ENCODE results near the gene RGS7.
"Not testable (repeated sequence)": the region's sequence is repeated elsewhere in the genome, so short reads cannot be mapped to it uniquely, and the experiment has no call there.

The RGS7 gene

DNA sequence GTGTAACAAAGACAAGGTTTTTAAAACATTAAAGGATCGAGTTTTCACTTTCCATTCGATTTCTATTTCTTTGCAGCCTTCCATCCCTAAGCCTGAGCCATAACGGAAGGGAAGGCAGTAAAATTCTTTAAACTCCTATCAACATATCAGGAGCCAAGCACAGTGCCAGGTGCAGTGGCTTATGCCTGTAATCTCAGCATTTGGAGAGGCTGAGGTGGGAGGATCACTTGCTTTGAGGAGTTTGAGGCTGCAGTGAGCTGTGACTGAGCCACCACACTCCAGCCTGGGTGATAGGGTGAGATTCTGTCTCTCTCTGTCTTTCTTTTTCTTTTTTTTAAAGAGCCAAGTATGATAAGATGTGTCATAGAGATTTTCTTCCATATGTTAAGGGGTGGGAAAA lies 527.5 kb downstream of the RGS7 start:
- DNase-seq (ENCODE audit: low spot score), result no peak

DNA sequence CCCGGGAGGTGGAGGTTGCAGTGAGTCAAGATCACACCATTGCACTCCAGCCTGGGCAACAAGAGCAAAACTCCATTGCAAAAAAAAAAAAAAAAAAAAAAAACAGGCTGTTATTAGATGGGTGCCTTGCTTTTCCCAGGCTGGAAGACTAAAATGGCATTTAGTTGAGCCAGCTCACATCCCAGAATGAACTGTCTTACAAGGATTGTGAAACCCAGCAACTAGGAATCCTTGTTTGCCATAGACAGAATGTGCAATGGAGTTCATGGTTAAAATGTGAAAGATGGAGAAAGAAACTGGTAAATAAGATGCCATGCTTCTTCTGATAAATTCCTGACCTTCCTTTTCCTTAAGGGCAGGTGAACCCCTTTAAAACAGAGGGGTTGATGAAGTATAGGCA lies 529.2 kb downstream of the RGS7 start:
- DNase-seq (ENCODE audit: low spot score), result no peak

DNA sequence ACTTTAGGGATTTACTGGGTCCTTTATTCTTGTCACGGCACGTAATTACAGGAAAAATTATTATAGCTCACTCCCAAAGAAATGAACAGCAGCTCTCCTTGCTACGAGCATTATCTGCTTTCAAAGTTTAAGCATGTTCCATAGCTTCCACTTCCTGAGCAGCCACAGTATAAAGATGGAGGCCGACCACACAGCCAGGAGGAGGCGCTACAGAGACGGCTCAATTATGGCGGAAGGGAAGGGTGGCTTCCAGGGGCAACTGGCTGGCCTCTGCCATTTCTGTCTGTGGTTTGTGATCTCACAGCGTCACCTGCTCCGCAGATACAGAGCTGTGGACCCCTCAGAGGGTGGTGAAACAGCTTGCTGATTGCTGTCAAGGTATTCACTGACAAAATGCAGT lies 532.8 kb downstream of the RGS7 start:
- no peak for DNase-seq (ENCODE audit: low spot score)

DNA sequence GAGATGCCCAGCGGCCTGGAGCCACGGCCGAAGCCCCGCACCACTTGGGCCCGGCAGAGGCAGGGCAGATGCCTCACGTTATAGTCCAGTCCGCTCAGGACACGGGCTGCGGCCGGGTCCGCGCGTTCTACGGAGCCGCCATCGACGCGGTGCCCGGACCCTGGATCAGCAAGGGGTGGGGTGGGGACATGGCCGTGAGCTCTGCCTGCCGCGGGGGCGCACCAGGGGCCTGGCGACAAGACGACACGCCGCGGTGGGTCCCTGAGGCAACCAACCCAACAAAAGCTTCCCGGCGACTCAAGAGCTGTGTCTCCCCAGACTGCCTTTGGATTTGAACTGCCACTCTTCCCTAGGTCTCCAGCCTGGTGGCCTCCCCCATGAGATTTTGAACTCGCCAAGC lies 533.6 kb downstream of the RGS7 start:
- no peak for DNase-seq (ENCODE audit: low spot score)

DNA sequence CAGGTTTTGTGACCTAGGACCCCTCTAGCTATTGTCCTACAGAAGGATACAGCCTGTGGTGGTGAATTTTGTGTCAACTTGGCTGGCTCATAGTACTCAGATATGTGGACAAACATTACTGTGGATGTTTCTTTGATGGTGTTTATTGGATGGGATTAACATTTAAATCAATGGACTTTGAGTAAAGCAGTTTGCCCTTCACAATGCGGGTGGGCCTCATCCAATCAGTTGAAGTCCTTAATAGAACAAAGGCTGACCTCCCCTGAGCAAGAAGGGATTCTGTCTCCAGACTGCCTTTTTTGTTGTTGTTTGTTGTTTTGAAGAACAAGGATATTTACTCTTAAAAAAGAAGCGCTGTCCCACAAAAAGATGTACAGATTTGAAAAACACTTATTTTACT lies 535.1 kb downstream of the RGS7 start:
- no peak for DNase-seq (ENCODE audit: low spot score)

DNA sequence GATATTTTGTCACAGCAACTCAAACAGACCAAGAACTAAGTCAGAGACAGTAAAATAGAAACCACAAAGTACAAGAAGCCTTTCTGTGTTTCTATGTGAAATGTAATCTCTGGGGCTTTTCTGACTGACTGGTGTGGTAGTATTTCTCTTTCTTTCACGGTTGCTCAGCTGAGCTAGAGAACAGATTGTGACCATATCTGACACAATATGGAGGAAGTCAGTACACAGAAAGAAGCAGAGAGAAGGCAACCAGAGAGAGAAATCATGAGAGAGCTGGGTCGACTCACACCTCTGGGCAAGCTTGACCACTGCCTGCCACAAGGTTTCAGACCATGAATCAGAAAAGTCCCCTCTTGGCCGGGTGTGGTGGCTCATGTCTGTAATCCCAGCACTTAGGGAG lies 536.2 kb downstream of the RGS7 start:
- DNase-seq (ENCODE audit: low spot score), result no peak

DNA sequence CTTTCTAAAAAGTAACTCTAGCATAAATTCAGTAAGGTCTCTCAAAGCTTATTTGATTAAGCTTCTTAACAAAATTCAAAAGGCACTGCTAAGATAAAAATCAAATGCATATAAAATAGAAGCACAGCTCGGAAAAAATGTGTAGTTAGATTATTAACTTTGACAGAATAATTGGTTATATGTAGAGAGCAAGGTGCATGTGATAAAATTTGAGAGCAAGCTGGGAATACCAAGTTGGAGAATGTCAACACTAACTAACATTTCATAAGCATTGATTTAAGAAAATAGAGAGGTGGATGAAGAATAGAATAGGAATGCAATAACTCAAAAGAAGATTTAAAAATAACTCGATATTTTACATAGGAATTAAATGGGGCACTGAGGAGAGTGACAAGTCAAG lies 540.5 kb downstream of the RGS7 start:
- DNase-seq (ENCODE audit: low spot score), result no peak

DNA sequence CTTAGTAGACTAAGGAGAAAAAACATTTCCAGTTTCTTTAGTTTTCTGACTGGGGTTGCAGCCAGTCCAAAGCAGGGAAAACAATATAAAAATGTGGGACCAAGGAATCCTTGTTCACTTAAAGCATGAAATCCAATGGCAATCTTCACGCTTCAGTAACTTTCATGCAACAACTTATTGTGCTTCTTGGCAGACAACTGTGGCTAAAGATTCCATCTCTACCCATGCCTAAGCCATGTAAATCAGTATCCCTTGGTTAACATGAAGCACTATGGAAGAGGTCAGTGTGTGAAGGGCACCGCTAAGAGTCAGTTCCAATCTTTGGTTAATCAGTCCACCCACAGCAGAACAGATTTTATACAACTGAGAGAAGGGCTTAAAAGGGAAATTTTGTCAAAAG lies 543.3 kb downstream of the RGS7 start:
- no peak for DNase-seq (ENCODE audit: low spot score)

DNA sequence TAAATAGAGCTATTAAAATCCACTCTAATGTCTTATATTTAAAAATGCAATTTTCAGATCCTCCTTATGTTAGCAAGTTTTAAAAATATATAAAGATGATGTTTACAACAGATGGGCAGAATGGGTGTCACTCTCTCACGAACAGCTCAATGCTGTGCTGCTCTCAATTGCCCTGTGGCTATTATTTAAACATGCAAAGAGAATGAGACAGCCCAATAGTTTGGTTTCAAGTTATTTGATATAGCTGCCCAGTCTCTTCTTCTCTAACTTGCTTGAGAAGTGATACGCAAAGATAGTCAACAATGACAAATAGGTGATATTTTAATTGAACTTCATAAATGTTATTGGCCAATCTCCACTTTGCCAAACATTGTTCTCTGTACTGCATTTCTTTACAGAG lies 545.7 kb downstream of the RGS7 start:
- no peak for DNase-seq (ENCODE audit: low spot score)

DNA sequence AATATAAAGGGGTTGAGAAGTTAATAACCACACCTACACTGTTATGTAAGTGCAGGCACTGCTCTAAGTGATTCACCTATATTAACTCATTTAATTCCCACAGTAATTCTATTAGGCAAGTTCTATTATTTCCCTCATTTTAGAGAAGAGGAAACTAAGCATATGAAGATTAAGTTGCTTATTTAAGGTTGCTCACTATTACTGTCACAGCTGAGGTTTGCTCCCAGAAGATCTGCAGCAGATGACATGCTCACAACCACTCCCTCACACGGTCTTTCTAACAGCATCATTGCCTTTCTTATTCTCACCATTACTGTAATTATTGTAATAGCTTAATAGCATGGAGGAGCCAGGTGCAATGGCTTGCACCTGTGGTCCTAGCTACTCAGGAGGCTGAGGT lies 548.6 kb downstream of the RGS7 start:
- DNase-seq (ENCODE audit: low spot score), result no peak

DNA sequence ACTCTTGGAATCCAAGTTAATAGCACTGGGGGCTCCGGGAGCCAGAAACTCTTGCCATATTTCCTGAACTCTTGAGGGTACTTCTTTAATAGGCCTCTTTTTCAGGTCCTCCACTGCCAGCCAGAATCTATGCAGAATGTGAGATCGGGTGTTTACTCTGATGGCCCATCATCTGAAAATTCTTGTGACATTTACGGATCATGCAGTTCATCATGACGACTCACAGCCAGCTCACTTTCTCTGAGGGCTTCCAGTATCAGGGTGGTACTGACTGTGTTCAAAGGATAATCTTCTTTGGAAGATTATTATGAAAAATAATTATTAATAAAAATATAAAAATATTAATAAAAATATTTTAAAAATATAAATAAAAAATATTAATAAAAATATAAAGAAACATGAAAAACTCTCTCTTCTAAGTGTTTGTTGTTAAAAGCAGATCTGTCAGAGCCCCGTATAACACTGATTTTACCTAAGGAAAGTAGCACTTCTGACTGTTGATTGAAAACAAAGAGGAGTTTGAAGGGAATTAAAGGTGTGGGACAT lies 550.7 kb downstream of the RGS7 start:
- no peak for DNase-seq (ENCODE audit: low spot score)

DNA sequence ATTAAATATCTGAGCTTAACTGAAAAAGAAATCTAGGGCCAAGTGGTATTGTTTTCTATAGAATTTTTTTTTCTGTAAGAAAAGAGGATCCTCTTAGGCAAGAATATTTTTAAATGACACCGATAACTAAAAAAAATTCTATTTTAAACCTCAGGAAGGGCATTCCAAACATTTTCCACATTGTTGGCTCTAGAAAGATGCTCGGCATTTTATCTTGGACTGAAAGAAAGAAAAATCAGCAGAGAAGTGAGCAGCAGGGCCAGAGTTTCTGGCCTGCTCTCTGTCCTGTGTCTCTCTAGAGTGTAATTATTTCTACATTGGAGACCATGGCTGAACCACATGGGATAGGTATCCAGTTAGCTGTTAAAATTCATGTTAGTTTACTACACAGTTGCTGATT lies 552.5 kb downstream of the RGS7 start:
- DNase-seq (ENCODE audit: low spot score), result no peak

DNA sequence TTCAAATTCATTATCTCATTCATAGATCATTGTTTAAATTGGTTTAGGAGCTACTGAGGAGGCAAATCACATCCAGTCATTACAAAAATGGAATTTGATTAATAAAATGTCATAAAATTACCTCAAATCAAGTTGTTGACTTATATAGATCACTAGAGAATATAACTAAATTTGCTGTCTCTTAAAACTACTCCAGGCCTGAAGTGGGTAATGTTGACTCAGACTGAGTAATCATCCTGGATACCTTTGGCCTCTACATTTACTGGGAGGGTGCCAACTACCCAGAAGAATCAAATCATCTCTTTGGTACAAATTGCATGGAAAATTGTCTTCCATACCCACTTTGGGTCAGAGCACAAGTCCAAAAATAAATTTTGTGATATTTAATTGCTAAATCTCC lies 553.9 kb downstream of the RGS7 start:
- DNase-seq (ENCODE audit: low spot score), result no peak

DNA sequence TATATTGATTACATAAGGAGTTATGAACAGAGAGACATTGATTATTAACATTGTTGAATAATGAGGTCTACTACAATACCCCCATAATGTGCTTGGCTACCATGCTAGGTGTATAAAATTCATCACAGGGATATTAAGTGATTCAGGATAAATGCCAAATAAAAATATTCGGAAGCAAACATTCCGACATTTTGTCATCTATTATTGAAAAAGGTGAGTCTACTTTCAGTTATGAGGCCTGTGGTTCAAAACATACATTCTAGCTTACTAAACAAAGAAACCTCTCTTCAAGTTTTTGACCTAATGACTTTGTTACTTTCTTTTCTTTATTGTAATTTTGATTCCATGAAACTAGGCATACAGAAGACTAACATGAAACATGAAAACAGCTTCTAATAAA lies 554.7 kb downstream of the RGS7 start:
- DNase-seq (ENCODE audit: low spot score), result no peak

DNA sequence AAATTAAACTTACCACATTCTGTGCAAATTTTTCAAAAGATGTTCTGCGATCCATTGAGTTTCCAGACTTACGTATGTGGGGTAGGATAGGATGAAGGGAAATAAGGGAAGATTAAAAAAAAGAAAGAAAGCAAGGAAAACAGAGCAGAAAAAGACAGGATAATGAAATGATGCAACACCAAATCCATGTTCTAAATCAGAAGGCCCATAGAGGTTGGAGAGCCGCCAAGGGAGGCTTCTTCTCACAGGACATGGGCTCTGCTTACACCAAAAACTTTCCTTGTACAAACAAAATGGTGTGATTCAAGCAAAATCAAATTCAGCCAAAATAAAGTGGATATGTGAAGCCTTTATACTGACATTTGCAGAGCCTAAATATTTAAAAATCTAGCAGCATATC lies 555.6 kb downstream of the RGS7 start:
- DNase-seq (ENCODE audit: low spot score), result no peak

DNA sequence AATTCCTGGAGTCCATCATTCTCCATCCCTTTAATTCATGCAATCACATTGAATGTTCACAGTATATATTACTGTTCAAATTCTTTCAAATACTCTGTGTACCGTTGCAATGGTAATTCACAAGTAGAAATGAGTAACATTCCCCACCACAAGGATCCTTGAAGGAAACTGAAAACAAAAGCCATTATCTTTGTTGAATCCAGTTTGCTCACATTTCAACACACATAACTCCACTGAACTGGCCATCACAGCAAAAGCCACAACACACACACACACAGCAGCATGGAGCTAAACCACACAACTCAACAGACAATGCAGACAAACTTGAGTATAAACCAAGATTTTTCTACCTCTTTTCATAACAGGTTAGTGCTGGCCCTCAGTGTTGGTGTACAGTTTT lies 556.7 kb downstream of the RGS7 start:
- DNase-seq (ENCODE audit: low spot score), result no peak

DNA sequence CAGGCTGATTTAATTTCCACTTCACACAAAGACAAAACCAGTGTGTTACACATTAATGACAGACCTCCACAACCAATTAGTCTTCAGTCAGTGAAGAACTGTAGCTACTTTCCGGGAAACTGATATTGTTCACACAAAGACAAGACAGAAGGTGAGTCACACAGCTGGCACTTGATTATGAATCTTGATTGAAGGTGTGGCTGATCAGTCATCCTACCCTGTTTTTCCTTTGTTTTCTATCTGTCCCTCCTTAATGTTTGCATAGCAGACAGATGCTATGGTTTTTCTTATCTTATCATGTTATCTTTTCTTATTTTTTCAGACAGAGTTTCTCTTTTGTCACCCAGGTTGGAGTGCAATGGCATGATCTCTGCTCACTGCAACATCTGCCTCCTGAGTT lies 560.0 kb downstream of the RGS7 start:
- no peak for DNase-seq (ENCODE audit: low spot score)

DNA sequence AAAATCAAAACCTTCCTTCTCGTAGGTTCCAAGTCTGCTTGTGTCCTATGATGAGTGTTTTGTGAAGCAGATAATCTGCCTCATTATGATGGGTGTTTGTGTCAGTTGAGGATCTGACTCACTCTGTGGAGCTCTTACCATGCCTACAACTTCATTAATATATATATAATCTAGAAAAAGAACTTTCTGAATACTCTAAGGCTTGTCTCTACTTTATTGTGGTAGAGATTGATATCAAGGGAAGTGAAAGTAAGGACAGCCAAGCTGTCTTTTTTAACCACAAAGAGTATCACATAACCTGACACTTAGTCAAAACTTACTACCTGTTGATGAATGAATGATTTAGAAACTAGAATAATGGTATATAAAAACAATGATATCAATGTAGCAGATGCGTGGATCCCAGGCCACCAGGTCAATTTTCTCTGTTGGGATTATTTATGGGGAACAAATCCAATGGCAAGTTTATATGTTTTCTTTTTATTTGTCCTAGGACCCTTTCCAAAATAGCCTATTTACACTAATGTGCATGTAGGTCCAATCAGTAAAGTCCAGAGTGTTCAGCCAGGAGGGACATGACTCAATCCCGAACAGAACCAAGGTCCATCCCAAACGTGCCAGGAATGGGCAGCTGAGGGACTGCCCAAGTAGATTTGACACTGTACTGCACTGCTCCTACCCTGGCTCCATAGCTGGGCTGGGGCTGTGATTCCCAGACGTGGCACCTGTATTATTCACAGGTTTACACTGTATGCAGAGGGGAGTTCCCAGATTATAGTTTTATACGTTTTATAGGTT lies 562.8 kb downstream of the RGS7 start:
- DNase-seq (ENCODE audit: low spot score), result no peak

DNA sequence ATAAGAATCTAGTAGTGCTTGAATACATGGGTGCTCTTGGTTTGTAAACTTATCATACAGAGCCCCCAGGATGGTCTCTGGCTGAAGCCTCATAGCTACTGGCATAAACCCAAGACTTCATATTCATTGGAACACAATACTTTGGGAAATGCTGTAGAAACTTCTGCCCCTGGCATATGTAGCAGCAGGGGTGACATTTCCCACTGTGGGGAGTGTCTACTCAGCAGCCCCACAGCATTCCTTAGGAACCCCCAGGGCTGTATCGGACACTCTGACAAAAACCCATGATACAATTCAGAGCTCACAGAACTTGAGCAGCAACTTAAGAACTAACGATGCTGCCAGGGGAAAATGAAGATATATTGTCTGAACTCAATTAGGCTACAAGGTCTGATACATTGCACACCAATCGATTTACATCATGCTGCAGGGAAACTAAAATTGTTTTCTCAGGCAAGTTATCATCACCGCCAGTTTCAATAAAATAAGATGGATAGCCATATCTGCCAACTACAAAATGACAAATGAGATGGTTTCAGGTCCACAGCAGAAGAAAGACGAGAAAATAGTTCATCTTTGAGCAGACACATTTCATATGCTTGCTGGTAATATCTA lies 564.0 kb downstream of the RGS7 start:
- no peak for DNase-seq (ENCODE audit: low spot score)

DNA sequence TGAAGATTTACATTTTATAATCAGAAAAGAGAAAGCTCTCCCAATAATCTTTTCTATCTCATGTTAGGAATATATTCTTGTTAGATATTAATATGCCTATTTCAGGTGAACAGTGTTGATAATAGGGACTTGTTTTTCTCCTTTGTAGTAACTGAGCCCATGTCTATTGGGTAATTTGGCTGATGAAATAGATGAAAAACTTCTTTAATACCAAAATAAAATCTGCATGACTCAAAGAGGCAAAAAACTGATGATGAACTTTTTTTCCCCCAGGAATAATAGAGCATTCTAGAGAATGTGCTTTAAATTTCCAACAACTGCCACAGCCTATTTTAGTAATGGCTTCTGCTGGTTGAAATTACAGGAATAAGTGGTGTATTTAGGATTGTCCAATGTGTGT lies 566.1 kb downstream of the RGS7 start:
- DNase-seq (ENCODE audit: low spot score), result no peak

DNA sequence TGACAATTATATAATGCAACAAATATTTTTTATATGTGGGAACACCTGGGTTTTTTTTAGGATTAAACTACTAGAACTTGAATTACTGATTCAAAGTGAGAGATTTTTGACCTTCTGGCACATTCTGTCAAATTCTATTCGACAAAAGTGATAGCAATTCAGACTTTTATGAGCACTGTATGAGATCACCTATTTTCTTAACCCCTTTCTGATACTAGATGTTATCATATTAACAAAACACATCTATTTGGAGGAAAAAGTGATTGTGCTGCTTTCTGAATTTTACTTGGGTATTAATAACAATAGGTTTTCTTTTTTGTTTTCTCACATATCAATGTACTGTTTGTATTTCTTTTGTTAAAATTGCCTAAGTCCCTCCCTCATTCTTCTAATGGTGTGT lies 570.1 kb downstream of the RGS7 start:
- no peak for DNase-seq (ENCODE audit: low spot score)

DNA sequence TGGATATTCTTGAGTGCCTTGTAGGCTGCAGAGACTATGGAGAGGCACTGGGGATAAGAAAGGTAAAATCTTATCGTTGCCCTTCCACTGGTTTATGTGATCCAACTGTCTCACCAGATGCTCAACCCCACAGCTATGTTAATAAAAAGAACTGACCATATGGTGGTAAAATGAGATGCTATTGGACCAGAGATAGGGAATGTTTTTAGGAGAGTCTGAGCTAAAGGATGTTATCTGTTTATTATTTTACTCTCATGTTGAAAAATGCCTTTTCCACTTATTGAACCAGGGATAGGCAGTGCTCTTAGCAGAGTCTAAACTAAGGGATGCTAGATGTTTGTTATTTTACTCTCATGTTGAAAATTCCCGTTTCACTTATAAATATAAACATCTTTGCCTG lies 572.2 kb downstream of the RGS7 start:
- no peak for DNase-seq (ENCODE audit: low spot score)

DNA sequence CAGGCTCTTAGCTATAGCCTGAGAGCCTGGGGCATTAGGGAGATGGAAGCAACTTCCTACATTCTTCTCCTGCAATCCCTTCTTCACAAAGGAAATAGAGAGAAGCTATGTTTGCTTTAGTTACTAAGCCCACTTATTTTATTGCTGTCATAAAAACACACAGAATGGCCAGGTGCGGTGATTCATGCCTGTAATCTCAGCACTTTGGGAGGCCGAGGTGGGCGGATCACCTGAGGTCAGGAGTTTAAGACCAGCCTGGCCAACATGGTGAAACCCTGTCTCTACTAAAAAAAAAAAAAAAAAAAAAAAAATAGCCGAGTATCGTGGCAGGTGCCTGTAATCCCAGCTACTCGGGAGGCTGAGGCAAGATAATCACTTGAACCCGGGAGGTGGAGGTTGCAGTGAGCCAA lies 573.3 kb downstream of the RGS7 start:
- not testable (repeated sequence) for DNase-seq (ENCODE audit: low spot score)

DNA sequence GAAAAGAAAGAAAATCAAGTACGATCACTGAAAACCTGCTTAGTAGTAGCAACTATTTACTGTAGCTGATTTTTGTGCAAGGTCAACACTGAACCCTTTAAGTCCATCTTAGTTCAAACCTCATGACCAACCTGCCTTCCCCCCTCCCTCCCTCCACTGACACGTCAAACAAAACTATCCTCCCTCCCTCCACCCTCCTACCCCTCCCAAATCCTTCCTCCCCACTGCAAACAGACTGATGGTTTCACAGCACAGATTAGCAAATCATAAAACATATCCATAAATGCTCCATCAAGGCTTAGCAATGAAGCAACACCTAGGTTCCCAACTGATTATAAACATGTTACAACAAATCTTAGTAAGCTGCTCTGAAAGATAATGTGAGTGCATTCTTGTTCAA lies 580.8 kb downstream of the RGS7 start:
- no peak for DNase-seq (ENCODE audit: low spot score)
